GM19239 (cell line): Measurements from ENCODE around the gene CCDC134.
"Not testable (repeated sequence)": the region's sequence is repeated elsewhere in the genome, so short reads cannot be mapped to it uniquely, and the experiment has no call there.

Experiments used
- DNase-seq: peaks from one replicate; pipeline ENCODE4 v3.0.0; 2011; ENCODE audit warnings: low spot score; ENCODE audit not compliant: insufficient read length
- FAIRE-seq: peaks from 2 replicates; lab custom pipeline; 2011; peaks lifted over from hg19 to GRCh38; lab: Jason Lieb, UNC

Gene CCDC134

DNA sequence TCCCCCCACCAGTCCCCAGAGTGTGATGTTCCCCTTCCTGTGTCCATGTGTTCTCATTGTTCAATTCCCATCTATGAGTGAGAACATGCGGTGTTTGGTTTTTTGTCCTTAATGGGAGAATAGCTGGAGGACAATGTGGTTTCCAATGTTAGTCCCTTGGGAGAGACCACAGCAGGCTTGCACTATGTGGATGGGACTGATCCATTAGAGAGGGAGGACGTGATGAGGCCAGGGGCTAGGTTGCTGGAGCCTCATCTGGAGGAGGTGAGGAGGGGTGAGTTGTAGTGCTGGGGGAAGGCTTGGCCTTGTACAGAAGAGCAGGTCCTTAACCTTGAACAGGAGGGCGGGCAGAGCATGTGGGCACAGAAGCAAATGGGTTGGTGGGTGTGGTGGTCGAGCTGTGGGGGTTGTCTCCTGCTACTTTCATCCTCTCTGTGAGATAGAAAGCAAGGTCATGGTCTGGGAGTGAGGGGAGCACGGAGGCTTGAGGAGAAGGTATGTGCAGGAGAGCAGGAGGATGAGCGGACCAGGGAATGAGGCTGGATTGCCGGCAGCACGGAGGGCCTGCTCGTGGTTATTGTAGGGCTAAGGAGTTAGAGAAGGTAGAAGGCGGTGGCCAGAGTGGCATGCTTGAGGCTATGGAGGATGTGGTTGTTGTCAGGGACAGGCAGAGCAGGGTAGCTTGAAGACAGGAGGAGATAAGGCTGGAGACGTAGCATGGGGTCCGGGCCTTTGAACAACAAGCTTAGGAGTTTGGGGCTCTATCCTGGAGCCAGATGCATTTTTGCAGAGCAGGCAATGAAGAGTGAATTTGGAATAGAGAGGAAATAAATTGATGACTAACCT is 21.2 kb downstream of the CCDC134 start:
- FAIRE-seq: no peak
- DNase-seq: no peak

DNA sequence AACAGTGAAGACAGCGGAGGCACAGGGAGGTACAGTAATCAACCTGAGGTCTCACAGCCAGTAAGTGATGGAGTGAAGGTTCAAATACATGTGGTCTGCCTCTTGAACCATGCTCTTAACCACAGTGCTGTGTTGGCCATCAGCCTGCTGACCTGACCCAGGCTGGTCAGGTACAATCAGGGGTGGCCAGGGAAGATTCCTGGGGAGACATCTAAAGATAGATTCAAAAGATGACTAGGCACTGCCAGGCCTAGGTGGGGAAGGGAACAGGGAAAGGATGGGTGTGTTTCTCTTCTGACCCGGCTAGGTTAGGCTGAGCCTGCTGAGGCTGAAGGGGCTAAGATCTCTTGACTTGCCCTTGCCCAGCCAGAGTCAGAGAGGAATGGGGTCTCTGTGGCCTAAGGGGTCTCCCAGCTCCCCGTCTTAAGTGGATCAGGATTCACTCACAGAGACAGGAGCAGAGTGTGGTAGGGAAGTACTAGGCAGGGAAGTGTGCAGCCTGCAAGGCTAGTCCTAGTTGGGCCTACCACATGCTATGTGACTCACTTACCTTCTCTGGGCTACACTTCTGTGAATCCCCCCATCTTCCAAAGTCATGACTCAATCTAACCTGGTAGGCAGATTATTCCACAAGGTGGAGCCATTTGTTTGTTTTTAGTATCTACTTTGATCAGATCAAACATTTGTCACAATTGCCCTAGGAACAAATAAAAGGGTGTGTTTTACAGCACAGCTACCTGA is 22.0 kb downstream of the CCDC134 start:
- DNase-seq (peak; percentile 30), FAIRE-seq (no peak)

DNA sequence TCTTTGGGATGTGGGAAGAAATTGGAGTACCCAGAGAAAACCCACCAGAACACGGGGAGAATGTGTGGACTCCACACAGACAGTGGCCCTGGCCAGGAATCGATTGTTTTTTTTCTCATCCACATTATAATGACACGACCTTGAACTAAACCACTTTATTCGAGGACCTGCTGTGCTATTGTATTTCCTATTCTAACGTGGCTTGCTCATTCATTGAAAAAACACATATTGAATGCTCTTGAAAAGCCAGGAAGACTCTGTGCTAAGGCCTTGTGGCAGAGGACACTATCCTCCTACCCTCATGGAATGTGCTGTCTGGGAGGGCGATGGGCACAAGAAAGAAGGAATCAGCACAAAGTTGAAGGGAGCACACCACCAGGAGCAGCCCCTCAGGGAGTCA is 23.3 kb downstream of the CCDC134 start:
- DNase-seq (no peak), FAIRE-seq (no peak)

DNA sequence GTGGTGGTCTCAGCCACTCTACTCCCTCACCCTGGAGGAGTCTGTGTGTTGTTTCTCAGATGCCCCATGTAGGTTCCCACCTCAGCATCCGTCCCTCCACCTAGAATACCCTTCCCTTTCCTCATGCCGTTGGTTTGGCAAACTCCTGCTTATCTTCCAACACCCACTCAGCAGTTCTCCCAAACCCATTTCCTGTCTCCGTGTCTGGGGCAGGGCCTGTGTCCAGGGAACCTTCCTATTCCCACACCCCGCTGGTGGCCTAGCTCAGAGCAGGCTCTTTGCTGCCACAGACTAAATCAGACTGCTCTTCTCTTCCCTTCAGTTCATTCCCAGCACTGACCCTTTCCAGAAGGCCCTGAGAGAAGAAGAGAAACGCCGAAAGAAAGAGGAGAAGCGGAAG is 24.9 kb downstream of the CCDC134 start:
- FAIRE-seq (no peak), DNase-seq (no peak)

DNA sequence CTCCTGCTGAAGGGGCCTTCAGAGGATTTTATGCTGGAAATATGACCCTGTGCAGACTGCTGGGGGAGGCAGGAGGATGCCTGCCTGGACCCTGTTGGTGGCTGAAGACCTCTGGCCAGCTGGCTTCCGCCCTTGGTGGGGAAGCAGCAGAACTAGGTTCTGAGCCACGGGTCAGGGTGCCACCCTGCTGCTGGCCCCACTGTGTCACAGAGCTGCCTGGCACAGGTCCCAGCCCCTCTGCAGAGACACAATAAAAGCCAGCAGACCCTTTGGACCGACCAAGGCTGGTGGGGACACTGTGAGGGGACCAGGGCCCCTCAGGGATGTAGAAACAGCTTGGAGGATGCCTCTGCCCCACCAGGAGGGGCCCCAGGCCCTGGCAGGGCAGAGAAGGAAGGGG is 25.5 kb downstream of the CCDC134 start:
- DNase-seq: no peak
- FAIRE-seq: no peak

DNA sequence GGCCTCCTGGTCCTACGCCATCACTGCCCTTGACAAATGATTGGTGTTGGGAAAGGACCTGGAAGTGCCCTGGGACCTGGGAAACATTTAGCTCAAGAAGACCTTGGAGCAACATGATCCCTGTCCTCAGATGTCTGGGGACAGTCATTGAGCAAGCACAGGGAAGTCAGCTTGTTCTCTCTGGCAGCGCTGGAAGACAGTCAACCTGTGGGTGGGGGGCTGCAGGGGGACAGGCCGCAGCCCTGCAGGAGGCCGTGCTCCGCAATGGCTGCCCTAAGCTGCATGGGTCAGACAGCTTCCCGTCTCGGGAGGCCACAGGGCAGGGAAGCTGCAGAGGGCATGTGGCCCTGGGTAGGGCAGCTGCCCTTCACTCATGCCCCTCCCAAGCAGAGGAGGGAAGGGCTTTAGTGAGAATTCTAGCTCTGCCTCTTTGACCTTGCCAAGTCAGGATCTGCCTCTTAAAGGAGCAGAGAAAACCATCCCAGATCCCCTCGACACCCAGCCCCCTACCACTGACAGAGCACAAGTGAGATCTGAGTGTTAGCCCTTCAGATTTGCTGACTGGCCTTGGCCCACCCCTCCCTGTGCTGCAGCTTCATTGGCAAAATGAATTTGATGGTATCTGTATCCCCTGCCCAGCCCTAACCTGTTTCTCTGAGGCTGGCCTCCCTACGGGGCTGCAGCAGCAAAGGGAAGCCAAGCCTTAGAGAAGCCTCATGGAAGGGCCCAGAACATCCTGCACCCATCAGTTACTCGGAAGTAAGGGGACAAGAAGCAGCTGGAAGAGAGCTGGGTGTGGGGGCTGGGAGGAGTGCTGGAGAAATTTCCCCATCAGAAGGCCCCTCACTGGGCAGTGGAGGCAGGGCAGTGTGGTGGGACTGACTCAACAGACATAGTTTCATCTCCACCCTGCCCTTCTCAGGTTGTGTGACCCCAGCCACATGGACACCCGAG is 26.2 kb downstream of the CCDC134 start:
- DNase-seq (no peak), FAIRE-seq (no peak)

DNA sequence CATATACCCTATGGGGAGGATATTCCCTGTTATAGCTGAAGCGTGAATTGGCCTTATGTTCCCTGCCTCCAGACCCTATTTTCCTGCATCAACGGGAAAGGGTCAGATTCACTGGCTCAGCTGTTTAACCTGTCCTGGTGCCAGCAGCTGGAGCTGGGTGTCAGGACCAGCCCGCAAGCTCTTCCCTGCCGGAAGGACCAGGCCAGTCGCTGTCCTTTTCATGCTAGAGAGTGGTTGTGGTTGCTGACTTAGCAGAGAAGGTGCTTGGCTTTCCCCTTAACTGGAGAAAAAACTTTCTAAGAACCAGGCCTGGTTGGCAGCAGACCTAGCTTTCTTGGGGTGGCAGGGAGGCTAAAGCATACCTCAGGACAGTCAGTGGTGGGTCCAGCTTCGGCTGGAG is 27.2 kb downstream of the CCDC134 start:
- no peak for DNase-seq
- FAIRE-seq: no peak

DNA sequence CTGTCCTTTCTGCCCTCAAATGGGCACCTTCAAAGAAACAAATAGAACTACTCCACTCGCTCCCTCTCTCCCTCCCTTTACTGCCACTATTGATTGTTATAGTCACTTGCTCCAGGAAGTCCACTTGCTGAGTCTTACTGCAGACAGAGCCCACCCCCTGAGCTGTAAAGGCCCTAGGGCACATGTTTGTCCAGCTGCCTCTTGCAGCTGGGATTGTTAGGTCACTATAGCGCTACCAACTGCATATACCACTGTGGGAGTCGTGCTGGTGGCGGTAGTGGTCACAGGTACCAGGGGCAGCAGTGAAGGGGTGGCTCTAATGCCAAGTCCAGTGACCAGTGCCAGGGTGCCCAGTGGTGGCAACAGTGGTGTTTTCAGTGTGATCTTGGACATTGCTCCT is 28.0 kb downstream of the CCDC134 start:
- FAIRE-seq (no peak), DNase-seq (no peak)

DNA sequence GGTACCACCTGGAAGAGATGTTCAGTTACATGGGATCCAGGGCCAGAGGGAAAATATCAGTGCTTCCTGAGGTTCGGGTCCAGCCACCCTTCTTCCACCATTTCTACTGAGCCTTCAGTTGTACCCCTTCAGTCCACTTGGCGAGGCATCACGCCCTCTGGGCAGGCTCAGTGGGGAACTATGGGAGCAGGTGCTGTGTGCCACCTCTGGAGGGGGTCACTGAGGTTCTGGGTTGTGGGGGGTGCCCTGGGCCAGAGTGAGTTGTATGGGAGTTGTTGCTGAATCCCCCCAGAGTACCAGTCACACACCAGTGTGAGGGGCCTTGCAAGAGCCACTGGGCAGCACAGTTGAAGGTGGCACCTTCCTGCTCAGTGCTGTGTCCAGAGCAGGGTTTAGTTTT is 29.7 kb downstream of the CCDC134 start:
- FAIRE-seq: no peak
- DNase-seq: no peak

DNA sequence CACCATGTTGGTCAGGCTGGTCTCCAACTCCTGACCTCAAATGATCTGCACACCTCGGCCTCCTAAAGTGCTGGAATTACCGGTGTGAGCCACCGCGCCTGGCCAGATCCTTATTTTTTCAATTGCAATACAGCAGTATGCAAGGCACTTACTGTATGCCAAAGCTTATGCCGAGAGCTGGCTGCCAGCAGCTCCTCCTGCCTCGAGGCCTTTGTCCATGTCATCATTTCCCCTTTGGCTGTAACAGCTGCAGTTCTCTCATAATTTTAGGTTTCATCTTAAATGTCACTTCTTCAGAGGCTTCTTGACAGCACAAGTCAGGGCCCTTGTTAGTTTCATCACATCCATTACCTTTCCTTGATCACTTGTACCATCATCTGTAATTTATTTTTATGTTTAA is 30.9 kb downstream of the CCDC134 start:
- FAIRE-seq (peak; percentile 78), DNase-seq (no peak)

DNA sequence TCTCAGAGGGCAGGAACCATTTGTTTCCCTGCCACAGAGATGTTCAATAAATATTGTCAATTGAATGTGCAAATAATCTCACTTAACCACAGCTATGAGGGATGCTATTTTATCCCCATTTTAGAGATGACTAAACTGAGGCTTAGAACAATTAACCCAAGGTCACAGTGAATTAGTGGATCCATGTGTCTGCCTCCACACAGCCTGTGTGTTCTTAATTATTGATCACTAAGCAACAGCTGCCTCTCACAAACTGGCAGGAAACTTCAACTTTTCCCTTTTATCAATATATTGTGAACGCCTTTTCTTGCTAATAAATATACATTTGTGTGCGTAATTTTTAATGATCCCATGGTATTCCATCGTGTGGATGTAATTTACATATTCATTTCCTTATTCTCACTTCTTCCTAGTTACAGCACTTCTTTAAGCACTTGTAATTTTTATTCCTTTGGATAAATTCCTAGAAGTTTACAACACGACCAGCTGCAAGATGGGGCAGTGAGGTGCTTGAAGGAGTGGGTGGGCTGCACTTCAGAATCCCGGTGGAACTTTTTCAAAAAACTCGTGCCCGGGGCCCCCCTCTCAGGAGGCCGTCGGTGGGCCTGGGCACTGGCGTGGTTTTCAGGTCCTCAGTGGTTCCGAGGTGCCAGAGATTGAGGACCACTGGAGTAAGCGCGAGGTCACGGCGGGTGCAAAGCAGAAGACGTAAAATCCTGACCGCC is 31.5 kb downstream of the CCDC134 start:
- FAIRE-seq: peak; percentile 84

DNA sequence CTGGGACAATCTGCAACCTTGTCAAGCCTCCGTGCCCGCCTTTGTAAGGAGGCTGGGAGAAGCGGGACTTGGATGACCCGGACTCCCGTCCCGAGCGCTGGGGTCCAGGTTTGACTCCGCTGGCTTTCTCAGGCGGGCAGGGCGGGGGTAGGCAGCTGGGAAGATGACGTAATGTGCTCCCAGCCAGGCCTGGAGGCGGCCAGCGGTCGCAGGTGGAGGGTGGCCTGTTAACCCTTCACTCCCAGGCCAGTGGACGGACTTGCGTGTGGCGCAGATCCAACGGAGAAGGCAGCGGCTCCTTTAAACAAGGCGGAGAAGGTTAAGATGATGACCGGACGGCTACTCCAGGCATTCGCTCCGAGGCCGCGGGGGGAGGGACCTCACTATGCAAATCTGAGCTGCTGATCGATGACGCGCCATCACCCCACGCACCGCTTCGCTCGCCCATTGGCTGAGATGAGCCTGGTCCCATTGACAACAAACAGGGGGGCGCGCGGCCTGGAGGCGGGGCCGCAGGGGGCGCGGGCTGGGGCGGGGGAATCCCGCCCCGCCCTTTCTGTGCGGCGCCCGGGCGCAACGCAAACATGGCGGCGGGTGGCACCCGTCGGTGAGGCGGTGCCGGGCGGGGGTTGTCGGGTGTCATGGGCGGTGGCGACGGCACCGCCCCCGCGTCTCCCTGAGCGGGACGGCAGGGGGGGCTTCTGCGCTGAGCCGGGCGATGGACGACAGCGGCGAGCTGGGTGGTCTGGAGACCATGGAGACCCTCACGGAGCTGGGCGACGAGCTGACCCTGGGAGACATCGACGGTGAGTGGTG is 32.3 kb downstream of the CCDC134 start, which contains the start of gene SREBF2:
Gene SREBF2, plus strand, starts transcription at position 553 of the 816 bp plus-strand sequence. Its CDS starts 166 bp downstream, at position 719.
- FAIRE-seq: peak; percentile 99
- DNase-seq: peak; percentile 92

More for the DNA sequence above, 31.5 kb downstream of the CCDC134 start:
- DNase-seq: no peak

DNA sequence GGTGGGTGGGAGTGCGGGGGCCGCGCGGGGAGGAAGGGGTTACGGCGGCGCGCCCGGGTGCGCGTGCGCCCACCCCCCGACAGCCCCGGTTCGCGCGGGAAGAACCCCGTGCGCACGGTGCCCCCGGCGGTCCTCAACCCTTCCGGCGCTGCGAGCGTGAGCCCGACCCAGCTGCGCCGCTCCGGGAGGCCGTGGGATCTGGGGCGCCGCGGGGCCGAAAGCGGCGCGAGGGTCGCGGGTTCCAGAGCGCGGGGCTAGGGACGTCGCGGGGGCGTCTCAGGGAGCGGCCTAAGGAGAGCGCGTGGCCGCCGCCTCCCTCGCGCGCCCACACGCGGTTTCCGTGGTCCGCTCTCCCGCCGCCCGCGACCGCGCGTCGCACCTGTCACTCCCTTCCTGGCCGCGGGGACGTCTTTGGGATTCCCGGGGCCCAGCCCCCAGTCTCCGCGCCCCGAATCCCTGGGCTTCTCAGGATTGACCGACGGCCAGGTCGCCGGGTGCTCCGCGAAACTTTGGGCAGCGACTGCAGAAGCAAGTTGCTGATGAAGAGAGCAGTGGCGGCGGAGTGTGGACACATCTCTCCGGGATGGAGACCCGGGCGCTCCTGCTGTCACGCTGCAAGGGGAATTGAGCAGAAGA is 33.0 kb downstream of the CCDC134 start:
- no peak for DNase-seq

DNA sequence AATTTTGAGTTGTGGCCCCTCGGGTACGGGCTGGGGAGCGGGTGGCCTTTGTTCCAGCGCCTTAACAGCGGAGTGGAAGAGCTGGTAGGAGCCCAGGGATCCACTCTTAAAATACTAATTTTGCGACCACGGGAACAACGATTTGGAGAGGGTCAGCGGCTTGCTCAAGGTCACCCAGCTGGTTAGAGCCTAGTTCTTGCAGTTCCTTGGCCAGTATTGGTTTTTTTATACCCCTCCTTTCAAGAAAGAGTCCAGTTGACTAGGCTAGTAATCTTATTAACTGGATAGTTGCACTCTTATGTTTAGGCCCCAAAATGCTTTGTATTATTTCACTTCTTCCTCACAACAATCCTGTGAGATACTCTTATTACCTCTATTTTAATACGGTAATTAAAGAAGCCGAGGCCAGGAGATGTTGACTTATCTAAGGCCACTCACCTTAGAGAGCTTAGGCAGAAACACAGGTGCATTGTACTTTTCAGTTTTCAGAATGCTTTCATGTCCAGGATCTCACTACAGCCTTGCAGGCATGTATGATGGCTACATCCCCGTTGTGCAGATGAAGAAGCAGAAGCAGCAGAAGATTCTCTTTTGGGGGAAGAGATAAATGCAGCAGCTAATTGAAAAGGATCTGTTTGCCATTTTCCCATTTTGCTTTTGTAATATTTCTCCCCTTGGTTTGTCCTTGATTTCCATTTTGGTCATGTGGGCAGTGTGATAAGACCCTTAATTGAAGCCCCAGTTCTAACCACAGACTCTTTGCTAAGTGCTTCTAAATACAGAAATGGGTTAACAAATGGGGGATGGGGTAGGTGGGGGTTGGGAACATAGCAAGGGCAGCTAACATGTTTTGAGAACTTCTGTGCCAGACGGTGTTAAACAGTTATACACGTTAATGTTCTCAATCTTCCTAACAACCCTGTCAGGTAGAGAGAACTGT is 33.8 kb downstream of the CCDC134 start:
- no peak for FAIRE-seq

More for the DNA sequence above, 33.0 kb downstream of the CCDC134 start:
- peak; percentile 55 for FAIRE-seq

DNA sequence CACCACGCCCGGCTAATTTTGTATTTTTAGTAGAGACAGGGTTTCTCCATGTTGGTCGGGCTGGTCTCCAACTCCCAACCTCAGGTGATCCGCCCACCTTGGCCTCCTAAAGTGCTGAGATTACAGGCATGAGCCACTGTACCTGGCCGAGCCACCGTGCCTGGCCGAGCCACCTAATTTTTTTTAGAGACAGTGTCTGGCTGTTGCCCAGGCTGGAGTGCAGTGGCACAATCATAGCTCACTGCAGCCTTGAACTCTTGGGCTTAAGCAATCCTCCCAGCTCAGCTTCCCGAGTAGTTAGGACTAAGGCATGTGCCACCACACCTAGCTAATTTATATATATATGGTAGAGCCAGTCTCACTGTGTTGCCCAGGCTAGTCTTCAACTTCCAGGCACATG is 35.0 kb downstream of the CCDC134 start:
- not testable (repeated sequence) for FAIRE-seq, DNase-seq

More for the DNA sequence above, 33.8 kb downstream of the CCDC134 start:
- DNase-seq: no peak

DNA sequence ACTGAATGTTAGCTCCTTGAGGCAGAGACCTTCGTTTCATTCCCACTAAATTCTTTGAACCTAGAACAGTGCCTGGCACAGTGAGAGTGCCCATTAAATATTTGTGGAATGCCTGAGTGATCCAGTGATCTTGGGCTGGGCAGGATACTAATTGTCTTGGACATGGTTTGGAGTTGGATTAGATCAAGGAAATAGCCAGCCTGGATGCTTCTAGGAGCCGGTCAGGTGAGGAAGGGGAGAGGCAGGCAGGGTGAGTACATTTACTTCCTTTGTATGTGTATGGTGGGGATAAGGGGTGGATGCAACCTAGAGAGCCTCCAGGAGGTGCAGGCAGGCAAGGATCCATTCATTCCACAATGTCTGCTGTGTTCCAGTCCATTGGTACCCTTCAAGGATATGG is 36.1 kb downstream of the CCDC134 start:
- no peak for DNase-seq
- no peak for FAIRE-seq
